GM12878 (cell line): ENCODE measurements around the gene MACROD2. TPM values are rescaled to one million over a fixed set of nuclear protein-coding genes. Genes with fewer than 3 reads are reported as not detected.

ENCODE experiments used
- ATAC-seq: fragments of 200-7000 bp; cut with Tn5 transposase; 3 replicates; pipeline ENCODE4 v1.9.1; 2020; ENCODE audit warnings: mild to moderate bottlenecking, moderate library complexity
- BruUV-seq: library from RNA; stranded (reverse); fragments of 400-500 nt; replicated peaks from 2 replicates; lab custom pipeline; 2021; lab: Mats Ljungman, UMichigan
- CTCF ChIA-PET: fragments of 300-600 bp; sonication (Branson Sonifier 250); formaldehyde crosslinking; extraction: SDS; loops from one replicate; lab custom pipeline; 2021; ENCODE audit warnings: inconsistent platforms; lab: Yijun Ruan, JAX
- POLR2A ChIA-PET: fragments of 350-600 bp; formaldehyde crosslinking; extraction: SDS; loops from one replicate; lab custom pipeline; 2021; ENCODE audit warnings: inconsistent platforms; lab: Charles Lee
- RAD21 ChIA-PET: fragments of 300-600 bp; sonication (Branson Sonifier 250); formaldehyde crosslinking; loops from one replicate; lab custom pipeline; 2023; ENCODE audit warnings: antibody characterized with exemption; ENCODE audit not compliant: unreplicated experiment; lab: Charles Lee
- SMC1A ChIA-PET: fragments of 300-600 bp; sonication (Branson Sonifier 250); formaldehyde crosslinking; loops from one replicate; lab custom pipeline; 2023; ENCODE audit not compliant: unreplicated experiment, uncharacterized antibody; lab: Charles Lee
- DNase-seq: peaks from one replicate; pipeline ENCODE4 v3.0.0-alpha.2; 2011; ENCODE audit warnings: low read depth, low spot score
- FAIRE-seq: peaks from 3 replicates; lab custom pipeline; 2011; peaks lifted over from hg19 to GRCh38; lab: Jason Lieb, UNC
- H2AFZ ChIP-seq: 2 replicates; pipeline ENCODE4 v1.6.0; 2011; ENCODE audit warnings: low read depth, low read length, control low read depth; ENCODE audit not compliant: control insufficient read depth
- H3K27ac ChIP-seq: 2 replicates; pipeline ENCODE4 v1.5.1; 2011; ENCODE audit warnings: control low read depth; ENCODE audit not compliant: control insufficient read depth, insufficient read depth
- H3K27me3 ChIP-seq, 2 experiments: replicated peaks in 1 of 2; 2 replicates each; pipeline versions ENCODE4 v1.6.0 to v1.6.1; 2011; ENCODE audit warnings: low read length in 1 of 2; ENCODE audit not compliant: control insufficient read depth in 2 of 2, insufficient read depth in 2 of 2
- H3K36me3 ChIP-seq, 2 experiments: 2 replicates each; pipeline ENCODE4 v1.5.1; 2011; ENCODE audit warnings: low read length in 1 of 2; ENCODE audit not compliant: control insufficient read depth in 2 of 2, insufficient read depth in 2 of 2
- H3K4me1 ChIP-seq: 2 replicates; pipeline ENCODE4 v1.6.1; 2011; ENCODE audit warnings: mild to moderate bottlenecking, low read length, moderate library complexity, mixed read lengths; ENCODE audit not compliant: control insufficient read depth, insufficient read depth
- H3K4me2 ChIP-seq: 2 replicates; pipeline ENCODE4 v1.6.0; 2011; ENCODE audit warnings: control low read depth; ENCODE audit not compliant: control insufficient read depth, insufficient read depth
- H3K4me3 ChIP-seq: fragments of 200-600 bp; sonication (generic); 2 replicates; pipeline ENCODE4 v1.5.1; 2016
- H3K79me2 ChIP-seq: 2 replicates; pipeline ENCODE4 v1.6.0; 2011; ENCODE audit warnings: low read length; ENCODE audit not compliant: control insufficient read depth, insufficient read depth
- H3K9ac ChIP-seq: 2 replicates; pipeline ENCODE4 v1.8.0; 2011; ENCODE audit warnings: low read length, control low read depth, mixed read lengths; ENCODE audit not compliant: control insufficient read depth, insufficient read depth
- H3K9me3 ChIP-seq: replicated peaks from 3 replicates; pipeline ENCODE4 v1.5.1; 2011; ENCODE audit warnings: mild to moderate bottlenecking, low read length; ENCODE audit not compliant: control insufficient read depth, insufficient read depth
- H4K20me1 ChIP-seq: 2 replicates; pipeline ENCODE4 v1.6.0; 2011; ENCODE audit not compliant: control insufficient read depth, insufficient read depth
- ATF7 ChIP-seq: fragments of 450-650 bp; IDR thresholded peaks from 2 replicates; pipeline ENCODE4 v1.6.1; 2016; ENCODE audit warnings: low read depth, mild to moderate bottlenecking
- BACH1 ChIP-seq: fragments of 450-650 bp; IDR thresholded peaks from 2 replicates; pipeline ENCODE4 v1.6.1; 2017; ENCODE audit warnings: mild to moderate bottlenecking, borderline replicate concordance
- HCFC1 ChIP-seq: fragments of 150-350 bp; IDR thresholded peaks from 2 replicates; pipeline ENCODE4 v1.6.1; 2014; ENCODE audit warnings: low read length
- HSF1 ChIP-seq: fragments of 150-350 bp; IDR thresholded peaks from 2 replicates; pipeline ENCODE4 v1.6.1; 2014; ENCODE audit warnings: mild to moderate bottlenecking, low read depth, low read length
- NR2F1 ChIP-seq: fragments of 450-650 bp; conservative IDR thresholded peaks from 2 replicates; pipeline ENCODE4 v1.6.1; 2017; ENCODE audit warnings: mild to moderate bottlenecking
- RAD21 ChIP-seq: IDR thresholded peaks from 2 replicates; pipeline ENCODE4 v1.6.1; 2011; ENCODE audit warnings: mild to moderate bottlenecking, low read depth, low read length, moderate library complexity; ENCODE audit not compliant: insufficient read depth
- SIX5 ChIP-seq: IDR thresholded peaks from 2 replicates; pipeline ENCODE4 v1.6.1; 2011; ENCODE audit warnings: mild to moderate bottlenecking, low read depth, low read length, moderate library complexity; ENCODE audit not compliant: severe bottlenecking
- SMAD5 ChIP-seq: IDR thresholded peaks from 2 replicates; pipeline ENCODE4 v1.6.1; 2016; ENCODE audit warnings: antibody characterized with exemption, low read depth
- SPI1 ChIP-seq: IDR thresholded peaks from 2 replicates; pipeline ENCODE4 v1.6.1; 2011; ENCODE audit warnings: low read depth, mild to moderate bottlenecking, low read length, moderate library complexity, borderline replicate concordance; ENCODE audit not compliant: insufficient read depth
- STAT3 ChIP-seq: IDR thresholded peaks from 2 replicates; pipeline ENCODE4 v1.6.1; 2011; ENCODE audit warnings: low read depth, low read length, improper control_type of control experiment
- TCF12 ChIP-seq: IDR thresholded peaks from 2 replicates; pipeline ENCODE4 v1.6.1; 2011; ENCODE audit warnings: low read depth, mild to moderate bottlenecking, low read length
- YY1 ChIP-seq: IDR thresholded peaks from 2 replicates; pipeline ENCODE4 v1.6.1; 2011; ENCODE audit warnings: low read depth, mild to moderate bottlenecking, low read length
- WGBS: methylation state at CpG from one replicate; pipeline ENCODE4 v1.1.6; 2016; ENCODE audit warnings: low lambda C conversion rate; ENCODE audit not compliant: insufficient replicate concordance, insufficient coverage; ENCODE audit errors: missing lambda C conversion rate; 5-methylcytosine and 5-hydroxymethylcytosine counted together
- in situ Hi-C: fragments of 300-500 bp; cut with MboI; formaldehyde crosslinking; loops from 9 replicates; pipeline ENCODE4 v1.14.3; 2018; ENCODE audit warnings: mixed read lengths
- intact Hi-C: fragments of 100-400 bp; cut with micrococcal nuclease; formaldehyde crosslinking; loops from one replicate; pipeline ENCODE4 v1.14.2; 2022; ENCODE audit not compliant: unreplicated experiment
- polyA plus RNA-seq, 11 experiments: library from polyadenylated mRNA; depleted of rRNA in 4 of 11; unstranded in 6 of 11; stranded (reverse) in 5 of 11; fragments of >200 nt; fragmentation: Nextera tagmentation in 4 of 11; fragmentation: Illumina TruSeq in 1 of 11; extraction: Ambion mirVana in 4 of 11; extraction: Trizol in 1 of 11; gene quantifications; 1 replicate in 1 of 11; 2 replicates in 10 of 11; pipeline versions ENCODE4 v1.2.1 to v1.2.3, GENCODE V29; 2011 to 2016; ENCODE audit warnings: inconsistent platforms in 2 of 11, missing spikeins in 2 of 11, low read depth in 1 of 11
- total RNA-seq, 4 experiments: library from RNA; depleted of rRNA in 3 of 4; stranded (reverse); fragments of >200 nt in 3 of 4; fragmentation: Illumina TruSeq in 1 of 4; extraction: Trizol in 1 of 4; gene quantifications; 2 replicates each; pipeline versions ENCODE4 v1.2.1 to v1.2.3, GENCODE V29; 2013 to 2021
- TF ChIP-seq, protein P1 (sequence below): fragments of 450-650 bp; IDR thresholded peaks from 2 replicates; pipeline ENCODE4 v1.6.1; 2018; ENCODE audit warnings: borderline replicate concordance, mild to moderate bottlenecking; ENCODE audit not compliant: partially characterized antibody
- TF ChIP-seq, protein P2 (sequence below): IDR thresholded peaks from 2 replicates; pipeline ENCODE4 v1.6.1; 2012; ENCODE audit warnings: low read length, inconsistent platforms
- TF ChIP-seq, protein P3 (sequence below): IDR thresholded peaks from 2 replicates; pipeline ENCODE4 v1.6.1; 2011; ENCODE audit warnings: borderline replicate concordance, low read depth, mild to moderate bottlenecking, moderate library complexity, low read length; ENCODE audit not compliant: insufficient read depth, poor library complexity, severe bottlenecking

Gene MACROD2
- total and polyA plus RNA-seq, 10 of the 15 experiments (the other 5 are each of a cell fraction or from before 2014, with no cell fraction given): 1.1 to 21.5 (median 2.2) TPM

- SMC1A ChIA-PET: interaction anchor here (0.7 to 2.1 kb wide), 14 partner anchors 9 to 1316 kb away, joined by 3 to 12 read pairs (median 5); no protein-coding TSS in a partner anchor
- Histone ChIP-seq H4K20me1 (no peaks in the 10 kb centered on the region), H2AFZ (peak within 1 kb of the TSS; percentile 56), H3K4me2 (no peak within 1 kb of the TSS), H3K4me1 (no peaks in the 10 kb centered on the region), H3K27ac (no peak within 1 kb of the TSS), H3K79me2 (no peaks in the 10 kb centered on the region), H3K4me3 (no peak within 1 kb of the TSS), H3K36me3 (no peaks in the 10 kb centered on the region), H3K9ac (no peak within 1 kb of the TSS; the same call in 1 of the 2 replicates), H3K27me3 (no peaks in the 10 kb centered on the region), H3K9me3 (no peaks in the 10 kb centered on the region)
- POLR2A ChIA-PET: no interaction called here
- intact Hi-C loops: loop anchor here (1.0 to 10.0 kb wide), 4 partner anchors 495 to 1317 kb away; no protein-coding TSS in a partner anchor
- ATAC-seq (peak; percentile 93), FAIRE-seq (peak; percentile 89), DNase-seq (peak; percentile 70)
- BruUV-seq: no TSS peak
- in situ Hi-C loops: loop anchor here (10.0 to 25.0 kb wide), 2 partner anchors 897 to 1325 kb away; no protein-coding TSS in a partner anchor
- CTCF ChIA-PET: interaction anchor here (0.6 to 3.9 kb wide), 18 partner anchors 9 to 1356 kb away, joined by 3 to 25 read pairs (median 4); no protein-coding TSS in a partner anchor
- 19% methylated on average over 12 of the region's 12 CpGs for WGBS
- RAD21 ChIA-PET: interaction anchor here (0.7 to 2.1 kb wide), 8 partner anchors 22 to 1320 kb away, joined by 3 to 22 read pairs (median 3); no protein-coding TSS in a partner anchor
- TF ChIP-seq RAD21: peak; percentile 69
- TF ChIP-seq SMAD5: no peak
- no peak for TF ChIP-seq SIX5
- TF ChIP-seq, protein P1, sequence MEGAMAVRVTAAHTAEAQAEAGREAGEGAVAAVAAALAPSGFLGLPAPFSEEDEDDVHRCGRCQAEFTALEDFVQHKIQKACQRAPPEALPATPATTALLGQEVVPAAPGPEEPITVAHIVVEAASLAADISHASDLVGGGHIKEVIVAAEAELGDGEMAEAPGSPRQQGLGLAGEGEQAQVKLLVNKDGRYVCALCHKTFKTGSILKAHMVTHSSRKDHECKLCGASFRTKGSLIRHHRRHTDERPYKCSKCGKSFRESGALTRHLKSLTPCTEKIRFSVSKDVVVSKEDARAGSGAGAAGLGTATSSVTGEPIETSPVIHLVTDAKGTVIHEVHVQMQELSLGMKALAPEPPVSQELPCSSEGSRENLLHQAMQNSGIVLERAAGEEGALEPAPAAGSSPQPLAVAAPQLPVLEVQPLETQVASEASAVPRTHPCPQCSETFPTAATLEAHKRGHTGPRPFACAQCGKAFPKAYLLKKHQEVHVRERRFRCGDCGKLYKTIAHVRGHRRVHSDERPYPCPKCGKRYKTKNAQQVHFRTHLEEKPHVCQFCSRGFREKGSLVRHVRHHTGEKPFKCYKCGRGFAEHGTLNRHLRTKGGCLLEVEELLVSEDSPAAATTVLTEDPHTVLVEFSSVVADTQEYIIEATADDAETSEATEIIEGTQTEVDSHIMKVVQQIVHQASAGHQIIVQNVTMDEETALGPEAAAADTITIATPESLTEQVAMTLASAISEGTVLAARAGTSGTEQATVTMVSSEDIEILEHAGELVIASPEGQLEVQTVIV: no peak
- no peak for TF ChIP-seq NR2F1
- TF ChIP-seq, protein P2, sequence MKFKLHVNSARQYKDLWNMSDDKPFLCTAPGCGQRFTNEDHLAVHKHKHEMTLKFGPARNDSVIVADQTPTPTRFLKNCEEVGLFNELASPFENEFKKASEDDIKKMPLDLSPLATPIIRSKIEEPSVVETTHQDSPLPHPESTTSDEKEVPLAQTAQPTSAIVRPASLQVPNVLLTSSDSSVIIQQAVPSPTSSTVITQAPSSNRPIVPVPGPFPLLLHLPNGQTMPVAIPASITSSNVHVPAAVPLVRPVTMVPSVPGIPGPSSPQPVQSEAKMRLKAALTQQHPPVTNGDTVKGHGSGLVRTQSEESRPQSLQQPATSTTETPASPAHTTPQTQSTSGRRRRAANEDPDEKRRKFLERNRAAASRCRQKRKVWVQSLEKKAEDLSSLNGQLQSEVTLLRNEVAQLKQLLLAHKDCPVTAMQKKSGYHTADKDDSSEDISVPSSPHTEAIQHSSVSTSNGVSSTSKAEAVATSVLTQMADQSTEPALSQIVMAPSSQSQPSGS: peak; percentile 50; the same call in 1 of the 2 replicates
- no peak for TF ChIP-seq STAT3
- TF ChIP-seq ATF7: peak; percentile 94
- peak; percentile 64; the same call in 1 of the 2 replicates for TF ChIP-seq YY1
- no peak for TF ChIP-seq HSF1
- TF ChIP-seq, protein P3, sequence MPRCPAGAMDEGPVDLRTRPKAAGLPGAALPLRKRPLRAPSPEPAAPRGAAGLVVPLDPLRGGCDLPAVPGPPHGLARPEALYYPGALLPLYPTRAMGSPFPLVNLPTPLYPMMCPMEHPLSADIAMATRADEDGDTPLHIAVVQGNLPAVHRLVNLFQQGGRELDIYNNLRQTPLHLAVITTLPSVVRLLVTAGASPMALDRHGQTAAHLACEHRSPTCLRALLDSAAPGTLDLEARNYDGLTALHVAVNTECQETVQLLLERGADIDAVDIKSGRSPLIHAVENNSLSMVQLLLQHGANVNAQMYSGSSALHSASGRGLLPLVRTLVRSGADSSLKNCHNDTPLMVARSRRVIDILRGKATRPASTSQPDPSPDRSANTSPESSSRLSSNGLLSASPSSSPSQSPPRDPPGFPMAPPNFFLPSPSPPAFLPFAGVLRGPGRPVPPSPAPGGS: no peak
- TF ChIP-seq BACH1: no peak
- TF ChIP-seq SPI1: no peak
- TF ChIP-seq HCFC1: no peak; the same call in 1 of the 2 replicates
- TF ChIP-seq TCF12: no peak
These were observed 342.3 kb downstream of the MACROD2 start, which contains the start of gene FLRT3 for GRCh38 chr20:14337400-14338171. Gene FLRT3, minus strand, starts transcription at chr20:14337612. Its CDS starts 10,106 bp downstream, at chr20:14327506.
